ENCODE measurements around the gene SKI. TPM values are rescaled to one million over a fixed set of nuclear protein-coding genes. Genes with fewer than 3 reads are reported as not detected.
"Not testable (repeated sequence)": the region's sequence is repeated elsewhere in the genome, so short reads cannot be mapped to it uniquely, and the experiment has no call there.

SKI gene
- total and polyA plus RNA-seq, 8 donors, result 55.8 to 89.0 (median 73.9) TPM

- TF ChIP-seq, protein P1, sequence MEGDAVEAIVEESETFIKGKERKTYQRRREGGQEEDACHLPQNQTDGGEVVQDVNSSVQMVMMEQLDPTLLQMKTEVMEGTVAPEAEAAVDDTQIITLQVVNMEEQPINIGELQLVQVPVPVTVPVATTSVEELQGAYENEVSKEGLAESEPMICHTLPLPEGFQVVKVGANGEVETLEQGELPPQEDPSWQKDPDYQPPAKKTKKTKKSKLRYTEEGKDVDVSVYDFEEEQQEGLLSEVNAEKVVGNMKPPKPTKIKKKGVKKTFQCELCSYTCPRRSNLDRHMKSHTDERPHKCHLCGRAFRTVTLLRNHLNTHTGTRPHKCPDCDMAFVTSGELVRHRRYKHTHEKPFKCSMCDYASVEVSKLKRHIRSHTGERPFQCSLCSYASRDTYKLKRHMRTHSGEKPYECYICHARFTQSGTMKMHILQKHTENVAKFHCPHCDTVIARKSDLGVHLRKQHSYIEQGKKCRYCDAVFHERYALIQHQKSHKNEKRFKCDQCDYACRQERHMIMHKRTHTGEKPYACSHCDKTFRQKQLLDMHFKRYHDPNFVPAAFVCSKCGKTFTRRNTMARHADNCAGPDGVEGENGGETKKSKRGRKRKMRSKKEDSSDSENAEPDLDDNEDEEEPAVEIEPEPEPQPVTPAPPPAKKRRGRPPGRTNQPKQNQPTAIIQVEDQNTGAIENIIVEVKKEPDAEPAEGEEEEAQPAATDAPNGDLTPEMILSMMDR (IDR thresholded peaks at IDR 0.05), result no peak
- Histone ChIP-seq H3K4me3 (no peak overlapping the region), H3K36me3 (no peaks in the 10 kb centered on the region), H3K27ac (peak overlapping the region; percentile 33 to 71), H3K4me1 (peaks cover 0 to 26% of the 10 kb centered on the region in 2 donors), H3K9me3 (peaks cover 0 to 3% of the 10 kb centered on the region in 2 donors), H3K27me3 (peaks cover 0 to 20% of the 10 kb centered on the region in 2 donors)
- peak; percentile 83 for ATAC-seq
- intact Hi-C loops (cut with DNase I), result no loop called here
- peak; percentile 84 to 93 (median 88) for DNase-seq
Measured at GRCh38 chr1:2322065-2322571, 94.0 kb downstream of the SKI start.

GRCh38 chr1:2322581-2323211 is 94.6 kb downstream of the SKI start:
- peak in 2 of 4 donors; percentile 63 to 77 for DNase-seq
- Histone ChIP-seq H3K9me3 (peaks cover 0 to 3% of the 10 kb centered on the region in 2 donors), H3K27ac (peak overlapping the region; percentile 33 to 71), H3K36me3 (no peaks in the 10 kb centered on the region), H3K27me3 (peaks cover 0 to 20% of the 10 kb centered on the region in 2 donors), H3K4me1 (peaks cover 0 to 26% of the 10 kb centered on the region in 2 donors), H3K4me3 (no peak overlapping the region)
- intact Hi-C loops (cut with DNase I), result no loop called here
- peak; percentile 80 for ATAC-seq
- TF ChIP-seq, protein P1 (IDR thresholded peaks at IDR 0.05), result no peak

- TF ChIP-seq, protein P1 (IDR thresholded peaks at IDR 0.05), result no peak
- H3K4me1 ChIP-seq, result peaks cover 0 to 26% of the 10 kb centered on the region in 2 donors
- H3K9me3 ChIP-seq, result peaks cover 0 to 3% of the 10 kb centered on the region in 2 donors
- H3K4me3 ChIP-seq, result no peak overlapping the region
- ATAC-seq, result no peak
- no peak for DNase-seq
- intact Hi-C loops (cut with DNase I), result no loop called here
- peaks cover 0 to 20% of the 10 kb centered on the region in 2 donors for H3K27me3 ChIP-seq
- no peak overlapping the region for H3K27ac ChIP-seq
- H3K36me3 ChIP-seq, result no peaks in the 10 kb centered on the region
Measured at GRCh38 chr1:2323451-2323974, 95.4 kb downstream of the SKI start.

GRCh38 chr1:2324553-2325366 is 96.6 kb downstream of the SKI start:
- Histone ChIP-seq H3K4me3 (no peak overlapping the region), H3K27me3 (peaks cover 0 to 20% of the 10 kb centered on the region in 2 donors), H3K4me1 (peaks cover 0 to 26% of the 10 kb centered on the region in 2 donors), H3K27ac (no peak overlapping the region), H3K36me3 (no peaks in the 10 kb centered on the region), H3K9me3 (peaks cover 0 to 3% of the 10 kb centered on the region in 2 donors)
- ATAC-seq, result no peak
- intact Hi-C loops (cut with DNase I), result no loop called here
- no peak for DNase-seq
- TF ChIP-seq, protein P1 (IDR thresholded peaks at IDR 0.05), result no peak

DNA sequence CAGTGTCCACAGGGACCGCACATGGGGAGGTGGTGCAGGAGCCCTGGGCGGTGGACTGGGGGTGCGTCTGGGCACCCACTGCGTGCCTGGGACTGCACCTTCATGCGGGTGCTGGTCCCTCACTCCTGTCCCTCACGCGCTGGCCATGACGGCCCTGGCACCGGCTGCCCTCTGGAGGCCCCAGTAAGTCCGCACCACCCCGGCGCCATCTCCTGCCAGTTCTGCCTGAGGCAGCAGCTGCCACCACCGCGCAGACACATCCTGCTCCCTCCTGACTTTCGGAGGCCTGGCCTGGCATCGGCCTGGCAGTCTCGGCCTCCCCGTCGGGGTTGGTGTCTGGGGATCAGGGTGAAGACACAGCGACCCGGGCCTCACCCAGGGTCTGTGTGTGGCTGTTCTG is 98.4 kb downstream of the SKI start:
- H3K36me3 ChIP-seq, result no peaks in the 10 kb centered on the region
- H3K4me3 ChIP-seq, result no peak overlapping the region
- no peak overlapping the region for H3K27ac ChIP-seq
- H3K9me3 ChIP-seq, result peaks cover 0 to 3% of the 10 kb centered on the region in 2 donors
- TF ChIP-seq, protein P1 (IDR thresholded peaks at IDR 0.05), result no peak
- intact Hi-C loops (cut with DNase I), result no loop called here
- DNase-seq, result no peak
- H3K27me3 ChIP-seq, result peaks cover 0 to 22% of the 10 kb centered on the region in 2 donors
- no peak for ATAC-seq
- H3K4me1 ChIP-seq, result peaks cover 6 to 13% of the 10 kb centered on the region in 2 donors

DNA sequence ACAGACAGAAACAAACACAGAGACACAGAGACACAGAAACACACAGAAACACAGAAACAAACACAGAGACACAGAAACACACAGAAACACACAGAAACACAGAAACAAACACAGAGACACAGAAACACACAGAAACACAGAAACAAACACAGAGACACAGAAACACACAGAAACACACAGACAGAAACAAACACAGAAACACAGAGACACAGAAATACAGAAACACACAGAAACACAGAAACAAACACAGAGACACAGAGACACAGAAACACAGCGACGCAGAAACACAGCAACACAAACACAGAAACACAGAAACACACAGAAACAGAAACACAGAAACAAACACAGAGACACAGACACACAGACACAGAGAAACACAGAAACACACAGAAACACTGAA is 99.0 kb downstream of the SKI start:
- H3K36me3 ChIP-seq; H3K9me3 ChIP-seq; H3K27ac ChIP-seq; ATAC-seq; DNase-seq; H3K4me3 ChIP-seq; intact Hi-C loops (cut with DNase I); H3K4me1 ChIP-seq: not testable (repeated sequence)
- H3K27me3 ChIP-seq, result peaks cover 0 to 15% of the 10 kb centered on the region in 2 donors
